ENCODE measurements around the gene NRG2. TPM values are rescaled to one million over a fixed set of nuclear protein-coding genes. Genes with fewer than 3 reads are reported as not detected.

NRG2 gene
- total and polyA plus RNA-seq, 2 of the 8 experiments (the other 6 are each of a cell fraction or from before 2014, with no cell fraction given), result 0.27 to 0.54 TPM

GRCh38 chr5:139799359-139799758 is 243.7 kb downstream of the NRG2 start:
- Histone ChIP-seq H3K4ac (replicated peaks; ENCODE audit: insufficient read length, low read depth, low read length) (no peak overlapping the region), H2BK12ac (ENCODE audit: low read depth, low read length) (no peak overlapping the region), H3K56ac (replicated peaks; ENCODE audit: insufficient read length, low read depth, low read length) (no peak overlapping the region), H2BK120ac (replicated peaks; ENCODE audit: low read depth, low read length) (no peak overlapping the region), H4K20me1 (replicated peaks in 1 of 2; ENCODE audit: control insufficient read depth in 1 of 2, insufficient read depth in 2 of 2, low read length in 2 of 2) (no peaks in the 10 kb centered on the region), H2AFZ (ENCODE audit: low read length) (no peak overlapping the region), H4K8ac (ENCODE audit: extremely low read depth, insufficient read depth, low read length) (no peak overlapping the region), H3K79me2 (ENCODE audit: control insufficient read depth in 1 of 2, insufficient read depth in 2 of 2, low read length in 2 of 2) (no peaks in the 10 kb centered on the region), H2BK15ac (ENCODE audit: low read length) (no peak overlapping the region), H4K5ac (ENCODE audit: insufficient read length, low read depth, low read length) (no peak overlapping the region), H3K27ac (ENCODE audit: low read depth, low read length) (no peak overlapping the region), H3K23me2 (ENCODE audit: low read depth, low read length) (peaks cover 7% of the 10 kb centered on the region; the same call in 1 of the 2 replicates), H2BK5ac (ENCODE audit: low read depth, low read length) (no peak overlapping the region), H3K9me3 (ENCODE audit: insufficient read depth in 2 of 2, low read depth in 1 of 2, low read length in 1 of 2) (no peaks in the 10 kb centered on the region), H3K4me2 (ENCODE audit: insufficient read depth in 1 of 2, low read depth in 2 of 2, low read length in 2 of 2) (no peak overlapping the region), H3K36me3 (ENCODE audit: control insufficient read depth in 2 of 4, insufficient read depth in 4 of 4, low read length in 3 of 4) (no peaks in the 10 kb centered on the region), H3K9ac (replicated peaks in 1 of 4; ENCODE audit: extremely low read depth in 1 of 4, low read depth in 3 of 4, low read length in 3 of 4) (no peak overlapping the region), H2AK5ac (ENCODE audit: low read depth, low read length) (no peak overlapping the region), H3K18ac (ENCODE audit: extremely low read depth, low read length) (no peak overlapping the region), H3K4me1 (replicated peaks in 1 of 4; ENCODE audit: control insufficient read depth in 3 of 4, insufficient read depth in 4 of 4, low read length in 3 of 4) (peaks cover 2 to 7% (median 2%) of the 10 kb centered on the region in 4 experiments; a peak in 3 of 7 replicates), H2BK20ac (ENCODE audit: low read length) (no peak overlapping the region), H3K23ac (ENCODE audit: insufficient read length) (no peak overlapping the region), H3K14ac (ENCODE audit: insufficient read length) (no peak overlapping the region), H4K91ac (replicated peaks; ENCODE audit: insufficient read length, low read length) (no peak overlapping the region), H3K27me3 (replicated peaks in 1 of 4; ENCODE audit: control insufficient read depth in 3 of 4, extremely low read depth in 1 of 4, insufficient read depth in 3 of 4, low read length in 3 of 4) (peaks cover 29 to 52% (median 45%) of the 10 kb centered on the region in 4 experiments), H3K4me3 (ENCODE audit: extremely low read depth in 1 of 4, insufficient read depth in 2 of 4, low read depth in 3 of 4, low read length in 4 of 4) (no peak overlapping the region), H3K79me1 (ENCODE audit: low read depth, low read length) (no peaks in the 10 kb centered on the region)
- CTCF ChIA-PET (ENCODE audit: partially characterized antibody), result interaction anchor here (0.6 to 5.6 kb wide), 10 partner anchors 8 to 1614 kb away, joined by 3 to 49 read pairs (median 6); partner anchors contain the start of gene PCDHGA10
- no peak for TF ChIP-seq SIN3A (conservative IDR thresholded peaks at IDR 0.05 in 1 of 2, IDR thresholded peaks at IDR 0.05 in 1 of 2; ENCODE audit: low read depth in 1 of 2, low read length in 2 of 2)
- TF ChIP-seq RBBP5 (IDR thresholded peaks at IDR 0.05; ENCODE audit: borderline replicate concordance, low read depth, low read length), result no peak
- TF ChIP-seq JUND (IDR thresholded peaks at IDR 0.05; ENCODE audit: low read length), result no peak
- TF ChIP-seq ZNF274 (IDR thresholded peaks at IDR 0.05; ENCODE audit: borderline replicate concordance, extremely low read depth, low read length), result no peak
- no peak for FAIRE-seq
- POLR2A ChIA-PET (ENCODE audit: partially characterized antibody), result interaction anchor here (1.0 to 1.2 kb wide), 2 partner anchors 9 to 88 kb away, joined by 3 read pairs; no protein-coding TSS in a partner anchor
- no peak for DNase-seq (ENCODE audit: low read depth in 1 of 2, low spot score in 2 of 2)

All from H1 (cell line).